Measurements from ENCODE around the gene TTLL11.
A peak's percentile ranks its signal among the peaks of the same experiment; 100 is the strongest.

Gene TTLL11

DNA sequence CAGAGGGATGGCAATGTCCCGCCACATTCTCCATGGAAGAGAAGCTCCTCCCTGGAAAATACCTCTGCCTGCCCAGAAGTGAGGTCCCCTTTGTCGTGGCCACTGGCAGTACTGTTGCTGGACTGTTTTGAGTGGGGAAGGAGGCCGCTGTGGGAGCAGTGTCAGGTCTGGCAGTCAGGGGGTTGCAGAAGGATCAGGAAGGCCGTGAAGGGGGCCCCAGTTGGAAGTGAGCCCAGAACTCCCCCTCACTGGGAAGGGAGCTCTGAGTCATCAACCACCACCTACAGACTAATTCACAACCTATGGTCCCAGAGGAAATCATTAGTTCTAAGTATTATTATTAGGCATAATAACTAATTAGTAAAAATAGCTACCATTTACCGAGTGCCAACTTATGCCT, 200.4 kb downstream of the TTLL11 start:
- TF ChIP-seq CTCF (conservative IDR thresholded peaks at IDR 0.05; ENCODE audit: control insufficient read depth, insufficient read depth, low read depth, low read length), result no peak
- no peak for DNase-seq (ENCODE audit: low read depth)

GRCh38 chr9:121890746-121891145, 202.4 kb downstream of the TTLL11 start:
- TF ChIP-seq CTCF (conservative IDR thresholded peaks at IDR 0.05; ENCODE audit: control insufficient read depth, insufficient read depth, low read depth, low read length), result no peak
- no peak for DNase-seq (ENCODE audit: low read depth)
- no peak overlapping the region for H3K4me3 ChIP-seq (ENCODE audit: control insufficient read depth, low read depth, low read length)

More for the DNA sequence above, 200.4 kb downstream of the TTLL11 start:
- H3K4me3 ChIP-seq (ENCODE audit: control insufficient read depth, low read depth, low read length), result no peak overlapping the region

DNA sequence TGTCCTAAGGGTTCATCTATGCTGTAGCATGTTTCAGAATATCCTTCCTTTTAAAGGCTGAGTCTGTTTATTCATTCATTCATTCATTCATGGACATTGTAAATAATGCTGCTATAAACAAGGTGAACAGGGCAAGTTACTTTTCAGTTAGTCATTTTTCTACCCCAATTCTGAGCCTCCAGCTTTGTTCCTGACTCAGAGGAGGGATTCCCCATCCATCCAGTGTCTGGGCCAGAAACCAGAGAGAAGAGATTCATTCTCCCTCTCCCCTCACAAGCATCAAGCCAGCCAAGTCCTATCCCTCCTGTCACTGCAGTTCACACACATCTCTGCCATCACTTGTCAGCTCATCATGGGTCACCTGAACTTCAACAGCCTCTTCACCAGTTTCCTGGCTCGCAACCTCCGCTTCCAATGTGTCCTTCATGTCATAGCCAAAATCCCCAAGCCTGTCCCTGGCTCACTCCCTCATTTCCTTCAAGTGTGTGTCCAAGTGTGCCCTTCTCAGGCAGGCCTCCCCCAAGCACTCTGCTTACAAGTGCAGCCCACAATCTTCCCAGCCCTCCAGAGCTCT, 203.0 kb downstream of the TTLL11 start:
- no peak overlapping the region for H3K4me3 ChIP-seq (ENCODE audit: control insufficient read depth, low read depth, low read length)
- DNase-seq (ENCODE audit: low read depth), result peak; percentile 62
- no peak for TF ChIP-seq CTCF (conservative IDR thresholded peaks at IDR 0.05; ENCODE audit: control insufficient read depth, insufficient read depth, low read depth, low read length)

DNA sequence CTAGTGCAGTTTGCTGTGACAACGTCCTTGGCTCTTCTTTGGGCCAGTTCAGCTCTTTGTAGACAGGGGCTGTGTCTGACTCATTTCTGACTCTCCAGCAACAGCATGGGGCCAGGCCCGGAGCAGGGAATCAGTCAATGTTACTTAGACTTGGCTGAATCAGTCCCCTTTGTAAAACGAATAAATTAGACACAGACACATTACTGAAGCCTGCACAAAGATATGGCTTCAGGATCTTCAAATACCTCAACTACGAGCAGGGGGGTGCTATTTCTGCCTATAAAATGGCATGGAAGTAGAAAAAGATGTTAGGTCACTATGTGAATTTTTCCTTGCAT, 204.7 kb downstream of the TTLL11 start:
- peak; percentile 85 for DNase-seq (ENCODE audit: low read depth)

DNA sequence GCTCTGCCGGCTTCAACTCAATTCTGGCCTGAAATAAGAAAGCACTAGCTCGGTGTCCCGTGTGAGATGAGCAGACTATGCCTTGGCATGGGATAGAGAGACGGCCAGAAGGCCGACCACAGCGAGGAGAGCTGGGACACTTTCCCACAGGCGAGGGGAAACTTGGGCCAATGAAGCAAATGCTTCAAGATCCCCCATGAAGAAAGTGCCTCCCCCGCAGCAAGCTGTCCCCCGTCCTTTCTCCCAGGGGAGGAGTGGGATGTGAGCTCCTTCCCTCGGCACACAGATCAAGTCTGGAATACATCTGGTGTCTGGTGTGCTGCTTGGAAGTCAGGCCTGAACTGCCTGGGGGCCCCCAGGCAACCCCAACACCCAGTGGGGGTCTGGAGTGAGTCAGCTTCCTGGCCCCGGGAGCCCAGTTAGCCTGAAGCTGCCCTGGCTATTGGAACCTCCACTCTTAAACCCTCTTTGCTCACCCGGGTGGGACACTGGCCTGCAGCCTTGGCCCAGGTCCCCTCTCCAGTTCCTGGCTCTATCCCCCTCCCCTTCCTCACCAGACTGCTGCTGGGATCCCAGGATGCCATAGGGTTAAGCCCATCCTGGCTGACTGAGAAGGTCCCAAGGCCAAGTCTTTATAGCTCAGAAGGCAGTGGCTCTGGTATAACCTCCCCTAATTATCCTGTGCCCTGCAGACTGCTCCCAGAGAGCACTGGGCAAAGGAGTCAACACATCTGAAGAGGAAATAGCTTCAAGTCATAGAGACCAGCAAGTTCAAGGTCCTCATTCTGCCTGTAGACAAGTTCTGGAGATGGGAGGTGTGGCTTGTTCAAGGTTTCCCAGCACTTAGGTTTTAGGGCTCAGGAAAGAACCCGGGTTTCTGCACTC, 205.3 kb downstream of the TTLL11 start:
- peak; percentile 53 for DNase-seq (ENCODE audit: low read depth)
- H3K4me3 ChIP-seq (ENCODE audit: control insufficient read depth, low read depth, low read length), result no peak overlapping the region
- TF ChIP-seq CTCF (conservative IDR thresholded peaks at IDR 0.05; ENCODE audit: control insufficient read depth, insufficient read depth, low read depth, low read length), result no peak

More for the DNA sequence above, 204.7 kb downstream of the TTLL11 start:
- TF ChIP-seq CTCF (conservative IDR thresholded peaks at IDR 0.05; ENCODE audit: control insufficient read depth, insufficient read depth, low read depth, low read length), result peak; percentile 23
- H3K4me3 ChIP-seq (ENCODE audit: control insufficient read depth, low read depth, low read length), result no peak overlapping the region

DNA sequence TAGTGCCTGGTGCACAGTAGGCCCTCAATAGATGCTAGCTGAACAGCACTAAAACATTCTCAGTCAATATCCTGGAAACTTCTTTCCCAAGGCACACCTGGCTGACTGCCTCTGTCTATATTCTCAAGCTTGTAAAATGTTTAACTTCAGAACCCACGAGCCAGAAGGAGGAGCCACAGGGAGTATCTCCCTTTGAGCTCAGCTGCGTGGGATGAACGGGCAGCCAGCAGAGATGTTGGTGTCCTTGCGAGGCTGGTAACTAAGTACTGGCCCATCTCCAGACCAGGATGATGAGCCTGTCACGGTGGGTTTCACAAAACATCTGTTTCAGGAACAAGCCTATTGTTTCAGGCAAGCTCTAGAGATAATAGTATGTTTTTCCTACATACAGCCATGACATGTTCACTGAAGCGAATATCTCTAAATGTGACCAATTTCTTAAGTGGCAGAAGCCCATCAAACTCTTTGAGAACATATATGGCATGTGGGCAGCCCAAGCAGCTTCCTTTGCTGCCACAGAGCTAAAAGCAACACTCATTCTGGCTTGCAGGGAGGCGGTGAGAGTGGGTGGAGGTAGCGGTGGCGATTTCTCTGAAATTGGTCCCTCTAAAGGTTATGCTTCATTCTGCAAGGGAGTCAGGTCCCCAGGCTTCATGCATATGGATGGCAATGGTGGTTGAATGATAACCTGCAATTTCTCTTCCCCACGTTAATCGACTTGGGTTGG, 206.2 kb downstream of the TTLL11 start:
- H3K4me3 ChIP-seq (ENCODE audit: control insufficient read depth, low read depth, low read length), result no peak overlapping the region
- no peak for TF ChIP-seq CTCF (conservative IDR thresholded peaks at IDR 0.05; ENCODE audit: control insufficient read depth, insufficient read depth, low read depth, low read length)
- DNase-seq (ENCODE audit: low read depth), result no peak

Data from fibroblast of mammary gland (primary cell).